H9 (cell line): ENCODE measurements around the gene ZMYND12. TPM values are rescaled to one million over a fixed set of nuclear protein-coding genes. Genes with fewer than 3 reads are reported as not detected.

Experiments
- DNase-seq: peaks from one replicate; pipeline ENCODE4 v3.0.0-alpha.2; 2017
- H2AFZ ChIP-seq: one replicate; pipeline ENCODE4 v1.6.1; 2013; ENCODE audit warnings: mild to moderate bottlenecking, low read length, control low read depth, moderate library complexity
- H2AK5ac ChIP-seq: 2 replicates; pipeline ENCODE4 v1.6.1; 2013; ENCODE audit warnings: low read length, control low read depth, mixed read lengths; ENCODE audit not compliant: insufficient read length
- H2BK120ac ChIP-seq: one replicate; pipeline ENCODE4 v1.6.1; 2013; ENCODE audit warnings: low read depth, mild to moderate bottlenecking, low read length, control low read depth, inconsistent platforms; ENCODE audit not compliant: poor library complexity, severe bottlenecking
- H2BK12ac ChIP-seq: 2 replicates; pipeline ENCODE4 v1.6.1; 2013; ENCODE audit warnings: low read length, control low read depth, mixed read lengths, low read depth; ENCODE audit not compliant: insufficient read length
- H2BK15ac ChIP-seq: 2 replicates; pipeline ENCODE4 v1.6.1; 2013; ENCODE audit warnings: low read depth, low read length, control low read depth
- H2BK20ac ChIP-seq: one replicate; pipeline ENCODE4 v1.6.1; 2013; ENCODE audit warnings: low read depth, mild to moderate bottlenecking, low read length, control low read depth, inconsistent platforms; ENCODE audit not compliant: poor library complexity, severe bottlenecking
- H2BK5ac ChIP-seq: 2 replicates; pipeline ENCODE4 v1.6.1; 2013; ENCODE audit warnings: low read length, control low read depth, mixed read lengths; ENCODE audit not compliant: insufficient read length
- H3K14ac ChIP-seq: 2 replicates; pipeline ENCODE4 v1.6.1; 2013; ENCODE audit warnings: low read length, control low read depth; ENCODE audit not compliant: insufficient read depth
- H3K18ac ChIP-seq: 2 replicates; pipeline ENCODE4 v1.6.1; 2013; ENCODE audit warnings: low read depth, mild to moderate bottlenecking, mixed read lengths, low read length, control low read depth; ENCODE audit not compliant: insufficient read length
- H3K23ac ChIP-seq: 2 replicates; pipeline ENCODE4 v1.6.1; 2013; ENCODE audit warnings: low read length, control low read depth, mixed read lengths, low read depth; ENCODE audit not compliant: insufficient read length
- H3K23me2 ChIP-seq: 2 replicates; pipeline ENCODE4 v1.6.1; 2013; ENCODE audit warnings: low read depth, mild to moderate bottlenecking, mixed read lengths, low read length, control low read depth; ENCODE audit not compliant: insufficient read length, poor library complexity, severe bottlenecking
- H3K27ac ChIP-seq: 2 replicates; pipeline ENCODE4 v1.5.1; 2013; ENCODE audit warnings: low read length, control low read depth, mixed read lengths, low read depth; ENCODE audit not compliant: insufficient read length
- H3K27me3 ChIP-seq: 2 replicates; pipeline ENCODE4 v1.6.1; 2013; ENCODE audit warnings: low read length, control low read depth, inconsistent platforms; ENCODE audit not compliant: insufficient read depth
- H3K4ac ChIP-seq: 2 replicates; pipeline ENCODE4 v1.6.1; 2013; ENCODE audit warnings: low read depth, mild to moderate bottlenecking, control low read depth, inconsistent platforms, low read length, moderate library complexity
- H3K4me1 ChIP-seq: 2 replicates; pipeline ENCODE4 v1.6.1; 2013; ENCODE audit warnings: low read length, control low read depth, inconsistent platforms; ENCODE audit not compliant: insufficient read depth
- H3K4me2 ChIP-seq: 2 replicates; pipeline ENCODE4 v1.6.1; 2013; ENCODE audit warnings: low read length, control low read depth, mixed read lengths; ENCODE audit not compliant: insufficient read length, insufficient read depth
- H3K56ac ChIP-seq: 2 replicates; pipeline ENCODE4 v1.6.1; 2013; ENCODE audit warnings: low read depth, mild to moderate bottlenecking, mixed read lengths, low read length, control low read depth; ENCODE audit not compliant: insufficient read length
- H3K79me1 ChIP-seq: 2 replicates; pipeline ENCODE4 v1.6.1; 2013; ENCODE audit warnings: low read depth, mild to moderate bottlenecking, moderate library complexity, low read length, control low read depth, inconsistent platforms; ENCODE audit not compliant: insufficient read depth, poor library complexity, severe bottlenecking
- H3K79me2 ChIP-seq: 2 replicates; pipeline ENCODE4 v1.6.1; 2013; ENCODE audit warnings: low read length, control low read depth, inconsistent platforms; ENCODE audit not compliant: insufficient read depth
- H3K9ac ChIP-seq: 2 replicates; pipeline ENCODE4 v1.6.1; 2013; ENCODE audit warnings: low read length, control low read depth, mixed read lengths; ENCODE audit not compliant: insufficient read length; ENCODE audit errors: extremely low read depth
- H3K9me3 ChIP-seq: one replicate; pipeline ENCODE4 v1.6.1; 2013; ENCODE audit warnings: low read depth, low read length, inconsistent platforms; ENCODE audit not compliant: control insufficient read depth
- H3T11ph ChIP-seq: one replicate; pipeline ENCODE4 v1.6.1; 2013; ENCODE audit warnings: mild to moderate bottlenecking, low read length, control low read depth, inconsistent platforms
- H4K20me1 ChIP-seq: one replicate; pipeline ENCODE4 v1.6.1; 2013; ENCODE audit not compliant: control insufficient read depth, insufficient read length, insufficient read depth
- H4K5ac ChIP-seq: 2 replicates; pipeline ENCODE4 v1.6.1; 2013; ENCODE audit warnings: low read depth, mild to moderate bottlenecking, mixed read lengths, low read length, control low read depth; ENCODE audit not compliant: insufficient read length
- H4K8ac ChIP-seq: replicated peaks from 2 replicates; pipeline ENCODE4 v1.6.1; 2013; ENCODE audit warnings: low read length, control low read depth, mixed read lengths, low read depth; ENCODE audit not compliant: insufficient read length
- H4K91ac ChIP-seq: 2 replicates; pipeline ENCODE4 v1.6.1; 2013; ENCODE audit warnings: low read depth, mild to moderate bottlenecking, moderate library complexity, mixed read lengths, low read length, control low read depth; ENCODE audit not compliant: insufficient read length
- H3K27ac Mint-ChIP-seq, 3 experiments: 2 replicates in 2 of 3; 3 replicates in 1 of 3; pipeline ENCODE4 v1.8.0; 2020 to 2021; ENCODE audit warnings: mixed read lengths in 3 of 3, mild to moderate bottlenecking in 1 of 3, moderate library complexity in 1 of 3
- H3K27me3 Mint-ChIP-seq: 2 replicates; pipeline ENCODE4 v1.8.0; 2021; ENCODE audit warnings: low read depth, mild to moderate bottlenecking, moderate library complexity, mixed read lengths
- H3K36me3 Mint-ChIP-seq, 3 experiments: 2 replicates in 2 of 3; 3 replicates in 1 of 3; pipeline ENCODE4 v1.8.0; 2020 to 2021; ENCODE audit warnings: low read depth in 3 of 3, mixed read lengths in 3 of 3; ENCODE audit not compliant: insufficient read depth in 1 of 3
- H3K4me1 Mint-ChIP-seq, 2 experiments: 2 replicates each; pipeline ENCODE4 v1.8.0; 2020; ENCODE audit warnings: mixed read lengths in 2 of 2
- H3K4me3 Mint-ChIP-seq, 2 experiments: 2 replicates in 1 of 2; 3 replicates in 1 of 2; pipeline ENCODE4 v1.8.0; 2020 to 2021; ENCODE audit warnings: mild to moderate bottlenecking in 2 of 2, mixed read lengths in 2 of 2, moderate library complexity in 1 of 2
- H3K9me3 Mint-ChIP-seq, 2 experiments: 2 replicates in 1 of 2; 3 replicates in 1 of 2; pipeline ENCODE4 v1.8.0; 2020; ENCODE audit warnings: mild to moderate bottlenecking in 2 of 2, mixed read lengths in 2 of 2, moderate library complexity in 1 of 2
- CTCF ChIP-seq: fragments of 200-600 bp; sonication (generic); conservative IDR thresholded peaks from 3 replicates; pipeline ENCODE4 v1.8.0; 2021; ENCODE audit warnings: antibody characterized with exemption, mild to moderate bottlenecking
- WGBS: extraction: QIAGEN DNeasy Blood & Tissue Kit; methylation state at CpG from one replicate; pipeline ENCODE4 v1.1.7; 2013; ENCODE audit warnings: missing lambda C conversion rate, low lambda C conversion rate, mixed read lengths; ENCODE audit not compliant: insufficient read length; ENCODE audit errors: extremely low coverage; 5-methylcytosine and 5-hydroxymethylcytosine counted together
- total RNA-seq: library from RNA; stranded (reverse); gene quantifications from 2 replicates; pipeline ENCODE4 v1.2.1, GENCODE V29; 2021

The ZMYND12 gene
- total RNA-seq, 1 experiment from 2014 or later, result 0.42 TPM

GRCh38 chr1:42432714-42433113 lies 23.1 kb downstream of the ZMYND12 start:
- H3K36me3 Mint-ChIP-seq, result no peaks in the 10 kb centered on the region
- H4K5ac ChIP-seq, result no peak overlapping the region
- H3K9me3 ChIP-seq, result no peaks in the 10 kb centered on the region
- no peak overlapping the region for H2BK20ac ChIP-seq
- H3K23me2 ChIP-seq, result no peaks in the 10 kb centered on the region
- TF ChIP-seq CTCF, result no peak
- no peak overlapping the region for H3K18ac ChIP-seq
- H3K56ac ChIP-seq, result no peak overlapping the region
- H2BK120ac ChIP-seq, result no peak overlapping the region
- no peaks in the 10 kb centered on the region; the same call in 1 of the 2 replicates for H3K27me3 Mint-ChIP-seq
- H2BK15ac ChIP-seq, result no peak overlapping the region
- H3T11ph ChIP-seq, result no peak overlapping the region
- no peak overlapping the region for H2AFZ ChIP-seq
- no peaks in the 10 kb centered on the region for H3K79me2 ChIP-seq
- H4K20me1 ChIP-seq, result no peaks in the 10 kb centered on the region
- H3K4me3 Mint-ChIP-seq, result no peak overlapping the region
- DNase-seq, result no peak
- no peak overlapping the region for H2BK12ac ChIP-seq
- H3K9me3 Mint-ChIP-seq, result no peaks in the 10 kb centered on the region; a peak in 1 of 5 replicates
- no peaks in the 10 kb centered on the region for H3K27me3 ChIP-seq
- no peak overlapping the region for H3K14ac ChIP-seq
- H3K27ac ChIP-seq, result no peak overlapping the region
- H2AK5ac ChIP-seq, result no peak overlapping the region
- H3K79me1 ChIP-seq, result no peaks in the 10 kb centered on the region
- H3K27ac Mint-ChIP-seq, result no peak overlapping the region
- no peak overlapping the region for H4K8ac ChIP-seq
- no CpG with 5 or more reads among the region's 4 CpGs for WGBS
- no peaks in the 10 kb centered on the region; the same call in 1 of the 2 replicates for H3K4me1 ChIP-seq
- H3K4me1 Mint-ChIP-seq, result peaks cover 8 to 9% of the 10 kb centered on the region in 2 experiments
- no peak overlapping the region for H3K4me2 ChIP-seq
- H3K9ac ChIP-seq, result no peak overlapping the region
- no peak overlapping the region for H3K4ac ChIP-seq
- no peak overlapping the region for H4K91ac ChIP-seq
- no peak overlapping the region for H3K23ac ChIP-seq
- no peak overlapping the region for H2BK5ac ChIP-seq
